HG02970 (cell line): Measurements from ENCODE around the gene C2orf42.
"Not testable (repeated sequence)": the region's sequence is repeated elsewhere in the genome, so short reads cannot be mapped to it uniquely, and the experiment has no call there.

Experiments
- ATAC-seq: cut with Tn5 transposase; IDR thresholded peaks from one replicate; pipeline ENCODE4 v1.9.1; 2021; ENCODE audit warnings: mild to moderate bottlenecking, moderate library complexity, moderate number of reproducible peaks; ENCODE audit not compliant: unreplicated experiment, low FRiP score

C2orf42 gene

GRCh38 chr2:70111752-70112591, 78.8 kb downstream of the C2orf42 start:
- ATAC-seq = no peak

GRCh38 chr2:70110397-70110796, 80.4 kb downstream of the C2orf42 start:
- ATAC-seq = not testable (repeated sequence)

GRCh38 chr2:70106138-70106537, 84.7 kb downstream of the C2orf42 start:
- not testable (repeated sequence) for ATAC-seq

GRCh38 chr2:70104231-70105111, 86.3 kb downstream of the C2orf42 start:
- no peak for ATAC-seq

- no peak for ATAC-seq
Observed at GRCh38 chr2:70103531-70104061, 87.2 kb downstream of the C2orf42 start.

GRCh38 chr2:70102323-70102905, 88.4 kb downstream of the C2orf42 start:
- ATAC-seq = not testable (repeated sequence)

GRCh38 chr2:70101686-70102085, 89.1 kb downstream of the C2orf42 start:
- ATAC-seq = not testable (repeated sequence)

GRCh38 chr2:70101174-70101573, 89.6 kb downstream of the C2orf42 start:
- no peak for ATAC-seq
